Activated T-helper 1 cell treated with anti-CD3 and anti-CD28 coated beads, Interleukin-12 subunit alpha, Interleukin-12 subunit beta, Interleukin-2, Interleukin-4 antibody, amounts not matched to agents 30 ng/mL and 10 ng/mL and 1 ng/mL, durations not matched to agents 14 hours and 24 hours and 36 hours (primary cell): ENCODE measurements around the gene DNMT3L. TPM values are rescaled to one million over a fixed set of nuclear protein-coding genes. Genes with fewer than 3 reads are reported as not detected.
"Not testable (repeated sequence)": the region's sequence is repeated elsewhere in the genome, so short reads cannot be mapped to it uniquely, and the experiment has no call there.

Experiments used
- DNase-seq: peaks from one replicate; pipeline ENCODE4 v3.0.0; 2021; ENCODE audit warnings: low spot score
- H3K27ac Mint-ChIP-seq: one replicate; pipeline ENCODE4 v1.8.0; 2021; ENCODE audit warnings: mild to moderate bottlenecking, mixed read lengths
- H3K27me3 Mint-ChIP-seq: one replicate; pipeline ENCODE4 v1.8.0; 2022; ENCODE audit warnings: mild to moderate bottlenecking, moderate library complexity, mixed read lengths; ENCODE audit not compliant: insufficient read depth
- H3K36me3 Mint-ChIP-seq: one replicate; pipeline ENCODE4 v1.8.0; 2021; ENCODE audit warnings: low read depth, mixed read lengths
- H3K4me1 Mint-ChIP-seq: one replicate; pipeline ENCODE4 v1.8.0; 2021; ENCODE audit warnings: low read depth, mixed read lengths
- H3K4me3 Mint-ChIP-seq: one replicate; pipeline ENCODE4 v1.8.0; 2021; ENCODE audit warnings: mild to moderate bottlenecking, moderate library complexity, mixed read lengths
- H3K9me3 Mint-ChIP-seq: one replicate; pipeline ENCODE4 v1.8.0; 2021; ENCODE audit warnings: mixed read lengths
- intact Hi-C: fragments of 100-400 bp; cut with micrococcal nuclease; formaldehyde crosslinking; loops from one replicate; pipeline ENCODE4 v1.15.1; 2024
- total RNA-seq: library from RNA; stranded (reverse); gene quantifications from 2 replicates; pipeline ENCODE4 v1.2.3, GENCODE V29; 2022

Gene DNMT3L
- total RNA-seq, 1 donor from 2014 or later, result not detected

- H3K27me3 Mint-ChIP-seq, result no peaks in the 10 kb centered on the region
- no peaks in the 10 kb centered on the region for H3K4me1 Mint-ChIP-seq
- H3K36me3 Mint-ChIP-seq, result no peaks in the 10 kb centered on the region
- no peak overlapping the region for H3K4me3 Mint-ChIP-seq
- H3K9me3 Mint-ChIP-seq, result no peaks in the 10 kb centered on the region
- DNase-seq, result no peak
- intact Hi-C loops, result no loop called here
- H3K27ac Mint-ChIP-seq, result no peak overlapping the region
Observed at GRCh38 chr21:44262338-44263056, 800 bp upstream of the DNMT3L start.

- Mint-ChIP-seq H3K36me3 (no peaks in the 10 kb centered on the region), H3K4me1 (no peaks in the 10 kb centered on the region), H3K9me3 (no peaks in the 10 kb centered on the region), H3K27me3 (no peaks in the 10 kb centered on the region), H3K27ac (no peak overlapping the region), H3K4me3 (no peak overlapping the region)
- DNase-seq, result no peak
- intact Hi-C loops, result no loop called here
Observed at GRCh38 chr21:44260791-44261631, 686 bp downstream of the DNMT3L start.

GRCh38 chr21:44260066-44260465, 1.6 kb downstream of the DNMT3L start:
- no peak overlapping the region for H3K4me3 Mint-ChIP-seq
- H3K9me3 Mint-ChIP-seq, result no peaks in the 10 kb centered on the region
- no peaks in the 10 kb centered on the region for H3K36me3 Mint-ChIP-seq
- DNase-seq, result no peak
- peaks cover 2% of the 10 kb centered on the region for H3K27me3 Mint-ChIP-seq
- H3K4me1 Mint-ChIP-seq, result no peaks in the 10 kb centered on the region
- intact Hi-C loops, result no loop called here
- H3K27ac Mint-ChIP-seq, result no peak overlapping the region

- no peaks in the 10 kb centered on the region for H3K36me3 Mint-ChIP-seq
- peaks cover 6% of the 10 kb centered on the region for H3K27me3 Mint-ChIP-seq
- no peak overlapping the region for H3K27ac Mint-ChIP-seq
- no peak overlapping the region for H3K4me3 Mint-ChIP-seq
- DNase-seq, result no peak
- intact Hi-C loops, result no loop called here
- H3K9me3 Mint-ChIP-seq, result no peaks in the 10 kb centered on the region
- H3K4me1 Mint-ChIP-seq, result no peaks in the 10 kb centered on the region
Observed at GRCh38 chr21:44259082-44259705, 2.5 kb downstream of the DNMT3L start.

- H3K27me3 Mint-ChIP-seq, result peaks cover 6% of the 10 kb centered on the region
- no peak overlapping the region for H3K4me3 Mint-ChIP-seq
- intact Hi-C loops, result no loop called here
- no peaks in the 10 kb centered on the region for H3K9me3 Mint-ChIP-seq
- no peak overlapping the region for H3K27ac Mint-ChIP-seq
- no peak for DNase-seq
- H3K36me3 Mint-ChIP-seq, result no peaks in the 10 kb centered on the region
- no peaks in the 10 kb centered on the region for H3K4me1 Mint-ChIP-seq
Observed at GRCh38 chr21:44258056-44258725, 3.5 kb downstream of the DNMT3L start.

- Mint-ChIP-seq H3K9me3 (no peaks in the 10 kb centered on the region), H3K27me3 (peaks cover 6% of the 10 kb centered on the region), H3K4me3 (no peak overlapping the region), H3K27ac (no peak overlapping the region), H3K4me1 (no peaks in the 10 kb centered on the region), H3K36me3 (no peaks in the 10 kb centered on the region)
- DNase-seq, result no peak
- intact Hi-C loops, result no loop called here
Observed at GRCh38 chr21:44255511-44255981, 6.2 kb downstream of the DNMT3L start.

- H3K4me3 Mint-ChIP-seq, result no peak overlapping the region
- no peak overlapping the region for H3K27ac Mint-ChIP-seq
- DNase-seq, result no peak
- no peaks in the 10 kb centered on the region for H3K36me3 Mint-ChIP-seq
- H3K9me3 Mint-ChIP-seq, result no peaks in the 10 kb centered on the region
- intact Hi-C loops, result no loop called here
- H3K4me1 Mint-ChIP-seq, result no peaks in the 10 kb centered on the region
- peaks cover 6% of the 10 kb centered on the region for H3K27me3 Mint-ChIP-seq
Observed at GRCh38 chr21:44253832-44254710, 7.6 kb downstream of the DNMT3L start.

- intact Hi-C loops, H3K4me3 Mint-ChIP-seq, H3K27ac Mint-ChIP-seq: not testable (repeated sequence)
Observed at GRCh38 chr21:44249204-44250037, 12.3 kb downstream of the DNMT3L start.

GRCh38 chr21:44247904-44248303, 13.8 kb downstream of the DNMT3L start:
- H3K27me3 Mint-ChIP-seq, H3K4me1 Mint-ChIP-seq, DNase-seq, H3K4me3 Mint-ChIP-seq, intact Hi-C loops, H3K27ac Mint-ChIP-seq, H3K9me3 Mint-ChIP-seq, H3K36me3 Mint-ChIP-seq: not testable (repeated sequence)

More at GRCh38 chr21:44249204-44250037, 12.3 kb downstream of the DNMT3L start:
- H3K4me1 Mint-ChIP-seq, H3K9me3 Mint-ChIP-seq, H3K27me3 Mint-ChIP-seq, H3K36me3 Mint-ChIP-seq, DNase-seq: not testable (repeated sequence)

- H3K4me3 Mint-ChIP-seq, intact Hi-C loops, H3K36me3 Mint-ChIP-seq, H3K27me3 Mint-ChIP-seq, DNase-seq, H3K9me3 Mint-ChIP-seq, H3K4me1 Mint-ChIP-seq, H3K27ac Mint-ChIP-seq: not testable (repeated sequence)
Observed at GRCh38 chr21:44243980-44244379, 17.7 kb downstream of the DNMT3L start.

- H3K4me1 Mint-ChIP-seq, H3K9me3 Mint-ChIP-seq, H3K27me3 Mint-ChIP-seq, DNase-seq, H3K27ac Mint-ChIP-seq, H3K4me3 Mint-ChIP-seq, intact Hi-C loops, H3K36me3 Mint-ChIP-seq: not testable (repeated sequence)
Observed at GRCh38 chr21:44241281-44241680, 20.4 kb downstream of the DNMT3L start.
